Dendritic cell treated with granulocyte-macrophage colony-stimulating factor and Interleukin-4, amounts not matched to agents 40 ng/mL and 50 ng/mL, for 4 days (primary cell): ENCODE data around the gene GLS.
A peak's percentile ranks its signal among the peaks of the same experiment; 100 is the strongest.

Experiments
- H3K27ac Mint-ChIP-seq: one replicate; pipeline ENCODE4 v1.8.0; 2022; ENCODE audit warnings: mild to moderate bottlenecking, mixed read lengths
- H3K27me3 Mint-ChIP-seq: one replicate; pipeline ENCODE4 v1.8.0; 2022; ENCODE audit warnings: mild to moderate bottlenecking, mixed read lengths
- H3K36me3 Mint-ChIP-seq: one replicate; pipeline ENCODE4 v1.8.0; 2022; ENCODE audit warnings: low read depth, mixed read lengths
- H3K4me1 Mint-ChIP-seq: one replicate; pipeline ENCODE4 v1.8.0; 2022; ENCODE audit warnings: low read depth, mixed read lengths
- H3K4me3 Mint-ChIP-seq: one replicate; pipeline ENCODE4 v1.8.0; 2022; ENCODE audit warnings: mild to moderate bottlenecking, moderate library complexity, mixed read lengths
- H3K9me3 Mint-ChIP-seq: one replicate; pipeline ENCODE4 v1.8.0; 2022; ENCODE audit warnings: mixed read lengths
- intact Hi-C: fragments of 100-400 bp; cut with micrococcal nuclease; formaldehyde crosslinking; loops from one replicate; pipeline ENCODE4 v1.15.0; 2022

Gene GLS

DNA sequence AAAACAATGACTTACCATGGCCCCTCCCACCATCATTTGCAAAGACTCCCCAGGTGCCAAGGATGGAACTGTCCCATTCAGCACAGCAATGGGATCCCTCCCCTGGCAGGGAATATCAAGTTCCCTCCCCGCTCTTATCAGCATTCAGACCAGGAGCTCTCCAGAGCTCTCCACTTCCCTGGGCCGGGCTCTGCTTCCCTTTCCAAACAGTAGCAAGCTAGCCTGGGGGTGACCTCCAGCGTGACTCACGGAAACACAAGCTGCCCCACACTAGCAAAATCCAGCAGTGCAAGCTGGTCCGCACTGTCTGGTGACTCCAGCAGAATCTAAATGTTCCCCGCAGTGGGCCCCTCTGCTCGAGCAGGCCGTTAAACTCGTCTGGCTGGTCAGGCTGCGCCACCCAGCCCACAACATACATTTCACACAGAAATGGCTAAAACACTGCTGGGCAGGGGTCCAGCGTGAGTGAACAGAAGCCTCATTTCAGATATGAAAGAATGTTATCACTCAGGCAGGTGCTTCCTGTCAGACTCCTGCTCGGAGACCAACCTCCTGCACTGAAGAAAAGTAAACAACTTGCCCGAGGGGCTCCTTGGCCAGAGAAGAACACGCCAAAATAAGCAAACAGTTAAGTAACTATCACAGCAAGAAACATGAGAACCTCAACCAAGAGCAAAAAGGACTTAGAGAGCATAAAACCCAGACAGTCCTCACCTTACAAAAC lies 99.4 kb downstream of the GLS start:
- Mint-ChIP-seq H3K27me3 (no peaks in the 10 kb centered on the region), H3K27ac (peak overlapping the region; percentile 83), H3K9me3 (no peaks in the 10 kb centered on the region), H3K4me1 (peaks cover 25% of the 10 kb centered on the region), H3K36me3 (peaks cover 100% of the 10 kb centered on the region), H3K4me3 (no peak overlapping the region)
- intact Hi-C loops = loop anchor here (10.0 kb wide), 1 partner anchor 55 kb away; no protein-coding TSS in a partner anchor

DNA sequence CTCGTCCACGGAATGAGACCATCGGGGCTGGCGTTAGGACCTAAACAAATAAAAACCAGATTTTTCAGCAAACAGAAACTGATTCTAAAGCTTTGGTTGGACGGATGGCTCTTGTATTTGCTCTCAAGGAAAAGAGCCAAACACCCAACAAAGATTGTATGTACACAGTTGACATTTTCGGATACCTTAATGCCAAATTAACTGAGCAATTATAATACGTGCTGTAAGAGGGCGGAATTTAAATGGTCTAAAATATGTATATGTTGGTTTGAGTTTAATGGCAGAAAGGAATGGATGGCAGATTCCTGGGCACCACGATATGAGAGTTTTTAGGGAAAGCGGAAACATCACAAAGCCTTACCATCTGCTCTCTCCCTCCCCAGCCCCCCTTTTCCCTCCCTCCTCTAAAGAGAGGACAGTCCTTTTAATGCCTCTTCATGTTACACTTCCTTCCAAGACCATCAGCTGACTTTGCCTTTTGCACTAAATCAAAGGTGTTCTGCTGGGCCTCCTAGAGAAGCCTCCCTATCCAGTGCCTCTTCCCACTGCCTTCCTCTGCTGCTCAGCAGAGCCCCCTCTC lies 100.1 kb downstream of the GLS start:
- peak overlapping the region; percentile 83 for H3K27ac Mint-ChIP-seq
- H3K27me3 Mint-ChIP-seq = no peaks in the 10 kb centered on the region
- peaks cover 25% of the 10 kb centered on the region for H3K4me1 Mint-ChIP-seq
- peaks cover 100% of the 10 kb centered on the region for H3K36me3 Mint-ChIP-seq
- H3K9me3 Mint-ChIP-seq = no peaks in the 10 kb centered on the region
- intact Hi-C loops = no loop called here
- H3K4me3 Mint-ChIP-seq = no peak overlapping the region

DNA sequence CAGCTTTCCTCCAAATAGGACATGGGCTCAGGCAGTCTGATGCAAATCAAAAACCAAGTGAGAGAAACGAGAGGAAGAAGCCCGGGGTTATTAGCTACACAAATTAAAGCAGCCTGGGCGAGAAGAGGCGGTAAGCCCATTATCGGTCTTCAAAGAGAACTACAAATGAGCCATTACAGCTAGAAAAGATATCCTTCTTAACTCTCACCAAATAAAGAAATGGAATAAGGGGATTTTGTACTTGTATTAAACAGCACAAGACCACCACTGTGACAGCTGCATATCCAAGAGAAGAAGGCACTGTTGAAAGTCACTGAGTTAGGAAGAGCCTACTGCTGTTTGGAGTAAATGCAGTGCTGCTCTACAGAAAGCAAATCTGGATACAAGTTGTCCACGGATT lies 100.7 kb downstream of the GLS start:
- Mint-ChIP-seq H3K36me3 (peaks cover 100% of the 10 kb centered on the region), H3K4me3 (no peak overlapping the region), H3K27me3 (no peaks in the 10 kb centered on the region), H3K9me3 (no peaks in the 10 kb centered on the region), H3K4me1 (peaks cover 25% of the 10 kb centered on the region), H3K27ac (peak overlapping the region; percentile 83)
- intact Hi-C loops = no loop called here

DNA sequence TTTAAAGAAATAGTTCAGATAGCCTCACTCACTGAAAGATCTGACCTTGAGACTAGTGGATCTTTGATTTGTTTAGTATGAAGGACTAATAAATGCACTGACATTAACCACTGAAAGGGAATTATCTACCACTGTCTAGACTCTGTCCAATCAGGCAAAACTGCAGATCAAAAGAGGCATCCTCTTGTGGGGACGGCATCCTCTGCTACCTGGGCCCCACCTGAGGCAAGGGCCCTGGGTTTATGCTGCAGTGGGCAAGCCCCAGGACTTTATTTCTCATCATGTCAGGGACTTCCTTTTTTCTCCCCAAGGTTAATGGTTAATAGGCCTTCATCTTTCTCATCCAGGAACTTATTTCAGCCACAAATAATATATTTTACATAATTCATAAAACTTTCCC lies 101.1 kb downstream of the GLS start:
- Mint-ChIP-seq H3K4me1 (peaks cover 25% of the 10 kb centered on the region), H3K27ac (peak overlapping the region; percentile 83), H3K36me3 (peaks cover 100% of the 10 kb centered on the region), H3K27me3 (no peaks in the 10 kb centered on the region), H3K4me3 (no peak overlapping the region), H3K9me3 (no peaks in the 10 kb centered on the region)
- intact Hi-C loops = no loop called here

DNA sequence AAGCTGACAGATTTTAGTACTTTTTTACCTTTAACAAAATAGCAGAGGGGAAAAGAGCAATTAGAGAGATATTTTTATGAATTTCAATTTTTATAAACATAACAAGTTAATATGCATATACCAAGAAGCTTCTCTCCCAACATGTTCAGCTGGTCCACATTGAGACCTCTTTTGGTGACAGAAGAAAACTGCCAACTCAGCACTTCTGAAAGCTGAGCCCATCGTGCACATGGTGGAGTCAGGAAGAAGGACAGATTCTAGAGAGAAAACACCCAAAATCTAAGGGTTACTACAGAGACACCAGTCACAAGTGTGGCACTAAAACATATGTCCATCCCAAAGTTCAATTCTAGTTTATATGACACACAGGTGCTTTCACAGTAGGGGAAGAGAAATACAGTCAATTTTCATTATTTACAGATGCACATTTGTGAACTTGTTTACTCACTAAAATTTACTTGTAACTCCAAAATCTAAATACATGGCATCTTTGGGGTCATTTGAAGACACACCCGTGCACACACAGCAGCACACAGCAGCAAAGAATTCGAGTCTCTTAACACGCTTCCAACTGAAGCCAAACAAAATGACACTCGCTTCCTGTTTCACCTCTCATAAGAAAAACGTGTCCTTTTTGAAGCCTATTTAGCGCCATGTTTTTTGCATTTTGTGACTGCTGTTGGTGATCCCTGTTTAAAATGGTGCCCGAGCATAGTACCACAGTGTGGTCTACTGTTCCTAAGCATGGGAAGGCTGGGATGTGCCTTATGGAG lies 101.8 kb downstream of the GLS start:
- intact Hi-C loops = no loop called here
- H3K9me3 Mint-ChIP-seq = no peaks in the 10 kb centered on the region
- H3K4me3 Mint-ChIP-seq = no peak overlapping the region

DNA sequence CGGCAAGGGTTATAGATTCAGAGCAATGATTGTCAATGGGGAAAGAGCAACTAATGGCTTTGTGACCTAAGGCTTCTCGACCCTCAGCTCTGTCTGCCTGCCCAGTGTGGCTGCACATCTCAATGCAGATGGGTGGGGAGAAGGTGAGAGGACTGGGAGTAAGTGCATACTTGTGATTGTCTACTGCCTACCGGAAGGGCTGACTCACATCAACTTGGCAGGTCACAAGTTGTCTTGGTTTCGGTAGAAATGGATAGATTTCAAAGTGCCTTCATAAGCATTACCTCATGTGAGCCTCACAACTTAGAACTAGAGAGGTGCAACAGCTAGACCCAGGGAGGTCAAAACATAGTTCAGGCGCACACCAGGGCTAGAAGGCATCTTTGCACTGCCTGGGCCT lies 104.0 kb downstream of the GLS start:
- Mint-ChIP-seq H3K9me3 (no peaks in the 10 kb centered on the region), H3K4me1 (peaks cover 17% of the 10 kb centered on the region), H3K27me3 (no peaks in the 10 kb centered on the region), H3K27ac (no peak overlapping the region), H3K36me3 (peaks cover 99% of the 10 kb centered on the region), H3K4me3 (no peak overlapping the region)
- intact Hi-C loops = no loop called here

More for the DNA sequence above, 101.8 kb downstream of the GLS start:
- Mint-ChIP-seq H3K27ac (no peak overlapping the region), H3K27me3 (no peaks in the 10 kb centered on the region), H3K4me1 (peaks cover 24% of the 10 kb centered on the region), H3K36me3 (peaks cover 99% of the 10 kb centered on the region)

DNA sequence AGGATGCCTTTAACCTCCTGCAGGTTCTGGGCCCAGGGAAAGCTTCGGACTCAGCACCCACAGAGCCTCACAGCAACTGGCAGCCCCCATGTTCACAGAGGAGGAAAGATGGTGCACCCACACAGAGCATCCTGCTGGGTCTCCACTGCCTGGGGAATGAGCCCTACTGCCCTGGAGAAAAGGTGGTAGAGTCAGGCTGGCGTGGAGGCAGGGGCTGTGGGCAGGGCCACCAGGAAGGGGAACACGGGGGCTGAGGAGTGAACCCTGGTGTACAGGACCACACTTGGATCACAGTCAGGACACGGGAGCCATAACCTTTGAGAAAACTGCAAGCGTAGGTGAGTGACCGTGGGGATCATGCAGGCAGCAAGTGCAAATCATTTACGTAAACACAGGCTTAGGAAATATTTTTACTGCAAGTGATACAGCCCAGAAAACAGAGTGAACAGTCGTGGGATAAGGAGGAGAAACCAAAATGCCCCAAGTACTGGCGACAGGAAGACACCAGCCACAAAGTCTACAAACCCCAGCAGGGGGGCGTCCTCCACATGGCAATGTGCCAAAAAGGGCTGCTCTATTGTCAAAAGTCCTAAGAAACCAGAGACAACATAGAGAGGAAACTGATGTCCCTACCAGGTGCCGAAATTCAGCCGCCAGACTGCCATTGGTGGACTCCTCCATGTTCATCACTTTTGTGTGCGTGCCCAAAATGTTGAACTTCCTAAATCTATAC lies 105.8 kb downstream of the GLS start:
- Mint-ChIP-seq H3K9me3 (no peaks in the 10 kb centered on the region), H3K27me3 (no peaks in the 10 kb centered on the region), H3K27ac (peak overlapping the region; percentile 72), H3K4me3 (no peak overlapping the region), H3K4me1 (no peaks in the 10 kb centered on the region), H3K36me3 (peaks cover 99% of the 10 kb centered on the region)
- intact Hi-C loops = loop anchor here (5.0 kb wide), 1 partner anchor 79 kb away; no protein-coding TSS in a partner anchor

DNA sequence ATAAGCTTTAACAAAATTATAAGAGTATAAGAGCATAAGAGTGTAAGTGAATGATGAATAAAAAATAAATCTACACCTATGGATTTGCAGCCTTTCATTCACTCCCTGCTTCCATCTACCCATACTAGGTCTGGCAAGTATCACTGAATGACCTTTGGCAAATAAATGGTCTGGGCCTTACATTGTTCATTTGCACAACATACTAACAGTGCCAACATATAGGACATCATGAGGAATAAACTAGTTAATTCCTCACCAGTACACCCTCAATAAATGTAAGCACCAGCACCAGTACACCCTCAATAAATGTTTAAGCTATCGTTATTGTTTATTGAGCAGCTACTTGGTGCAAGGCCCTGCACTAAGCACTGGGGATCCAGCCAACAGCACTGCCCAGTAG lies 106.5 kb downstream of the GLS start:
- peaks cover 99% of the 10 kb centered on the region for H3K36me3 Mint-ChIP-seq
- H3K4me1 Mint-ChIP-seq = no peaks in the 10 kb centered on the region
- no peaks in the 10 kb centered on the region for H3K27me3 Mint-ChIP-seq
- H3K9me3 Mint-ChIP-seq = no peaks in the 10 kb centered on the region
- intact Hi-C loops = loop anchor here (5.0 kb wide), 1 partner anchor 80 kb away; no protein-coding TSS in a partner anchor
- H3K27ac Mint-ChIP-seq = no peak overlapping the region
- H3K4me3 Mint-ChIP-seq = no peak overlapping the region

DNA sequence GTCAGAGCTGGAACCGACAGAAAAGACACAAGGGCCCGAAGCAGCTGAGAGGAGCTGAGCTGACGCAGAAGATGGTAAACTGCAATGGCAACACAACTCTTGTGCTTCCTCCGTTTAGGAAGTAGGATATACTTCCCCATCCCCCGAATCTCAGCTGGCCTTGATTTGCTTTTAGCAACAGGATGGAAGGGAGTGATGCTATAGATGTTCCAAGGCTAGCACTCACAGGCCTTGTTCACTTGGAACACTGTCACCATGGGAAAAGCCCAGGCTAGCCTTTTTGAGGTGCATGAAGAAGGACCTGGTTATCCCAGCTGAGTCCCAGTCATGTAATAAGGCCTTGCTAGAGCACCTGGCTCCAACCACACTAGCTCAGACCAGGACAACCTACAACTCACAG lies 107.3 kb downstream of the GLS start:
- intact Hi-C loops = loop anchor here (5.0 kb wide), 1 partner anchor 81 kb away; no protein-coding TSS in a partner anchor
- no peaks in the 10 kb centered on the region for H3K4me1 Mint-ChIP-seq
- peaks cover 99% of the 10 kb centered on the region for H3K36me3 Mint-ChIP-seq

DNA sequence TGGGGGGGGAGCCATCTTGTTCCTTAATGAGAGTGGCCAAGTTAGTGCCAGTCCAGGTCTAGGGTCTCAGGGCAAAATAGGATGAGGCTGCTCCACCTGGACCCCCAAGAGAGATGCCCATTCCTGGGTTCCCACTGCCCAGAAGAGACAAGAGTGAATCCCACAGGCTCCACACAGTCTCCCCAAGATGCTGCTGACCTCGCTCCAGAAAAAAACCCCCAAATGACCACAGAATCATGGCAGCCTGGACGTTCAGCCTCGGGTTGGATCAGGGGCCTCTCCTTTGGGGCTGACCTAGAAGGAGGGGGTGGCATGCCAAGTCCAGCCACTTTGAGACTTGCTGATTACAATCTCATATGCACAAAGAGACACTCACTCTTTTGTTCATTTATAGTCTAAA lies 108.3 kb downstream of the GLS start:
- no peak overlapping the region for H3K4me3 Mint-ChIP-seq
- H3K36me3 Mint-ChIP-seq = peaks cover 99% of the 10 kb centered on the region
- intact Hi-C loops = loop anchor here (5.0 kb wide), 1 partner anchor 82 kb away; no protein-coding TSS in a partner anchor
- no peaks in the 10 kb centered on the region for H3K4me1 Mint-ChIP-seq
- no peak overlapping the region for H3K27ac Mint-ChIP-seq
- no peaks in the 10 kb centered on the region for H3K9me3 Mint-ChIP-seq
- H3K27me3 Mint-ChIP-seq = no peaks in the 10 kb centered on the region

More for the DNA sequence above, 107.3 kb downstream of the GLS start:
- Mint-ChIP-seq H3K9me3 (no peaks in the 10 kb centered on the region), H3K27ac (no peak overlapping the region), H3K4me3 (no peak overlapping the region), H3K27me3 (no peaks in the 10 kb centered on the region)

DNA sequence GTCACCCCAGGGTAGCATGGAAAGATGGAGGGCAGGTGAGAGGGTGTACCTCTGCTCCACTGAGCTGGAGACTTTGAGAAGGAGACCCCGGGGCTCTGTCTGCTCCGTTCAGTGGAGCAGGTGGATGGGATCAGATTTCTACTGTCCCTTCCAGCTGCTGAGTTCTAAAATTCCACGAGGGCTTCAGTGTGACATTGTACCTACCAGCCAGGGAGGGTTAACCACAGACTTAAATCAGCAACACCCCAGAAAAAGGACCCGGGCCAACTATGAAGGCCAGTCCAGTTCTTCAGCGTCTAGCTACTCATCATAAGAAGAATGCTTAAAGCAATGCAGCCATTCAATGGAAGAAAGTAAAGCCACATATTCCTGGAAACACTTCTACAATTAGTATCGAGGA lies 109.5 kb downstream of the GLS start:
- H3K9me3 Mint-ChIP-seq = no peaks in the 10 kb centered on the region
- peaks cover 99% of the 10 kb centered on the region for H3K36me3 Mint-ChIP-seq
- H3K27ac Mint-ChIP-seq = no peak overlapping the region
- H3K4me3 Mint-ChIP-seq = no peak overlapping the region
- intact Hi-C loops = no loop called here
- no peaks in the 10 kb centered on the region for H3K27me3 Mint-ChIP-seq
- H3K4me1 Mint-ChIP-seq = peaks cover 2% of the 10 kb centered on the region

DNA sequence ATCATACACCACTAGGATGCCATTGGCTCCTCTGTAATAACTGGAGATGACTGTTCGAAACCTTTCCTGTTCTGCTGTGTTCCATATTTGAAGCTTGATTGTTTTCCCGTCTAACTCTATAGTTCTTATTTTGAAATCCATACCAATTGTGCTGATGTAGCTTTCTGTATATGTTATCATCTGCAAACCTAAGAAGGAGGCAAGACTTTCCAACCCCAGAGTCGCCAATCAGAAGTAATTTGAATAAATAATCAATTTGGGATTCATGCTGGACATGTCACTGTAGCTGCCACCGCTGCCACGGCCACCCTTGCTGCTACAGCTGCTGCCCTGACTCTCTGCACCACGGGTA lies 112.6 kb downstream of the GLS start:
- peaks cover 31% of the 10 kb centered on the region for H3K4me1 Mint-ChIP-seq

DNA sequence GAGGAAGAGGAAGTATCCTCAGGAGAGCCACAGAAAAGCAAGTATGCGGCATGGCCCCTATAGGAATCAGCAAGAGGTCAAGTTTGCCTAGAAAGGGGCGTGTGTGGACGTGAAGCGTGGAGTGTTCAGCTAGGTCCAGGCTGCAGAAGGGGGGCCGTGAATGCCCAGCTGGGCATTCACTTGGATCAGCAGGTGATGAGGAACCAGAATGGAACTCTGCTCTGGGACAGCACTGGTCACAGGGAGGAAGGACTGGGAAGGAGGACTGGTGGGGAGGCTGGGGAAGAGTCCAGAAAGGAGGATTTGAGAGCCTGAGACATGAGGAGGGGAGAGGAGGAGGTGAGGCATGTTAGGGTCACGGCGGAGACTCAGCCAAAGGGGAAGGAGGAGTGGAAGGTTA lies 113.5 kb downstream of the GLS start:
- Mint-ChIP-seq H3K9me3 (no peaks in the 10 kb centered on the region), H3K4me1 (peaks cover 31% of the 10 kb centered on the region), H3K4me3 (no peak overlapping the region), H3K27me3 (no peaks in the 10 kb centered on the region), H3K36me3 (peaks cover 100% of the 10 kb centered on the region), H3K27ac (peak overlapping the region; percentile 44)
- intact Hi-C loops = no loop called here

More for the DNA sequence above, 112.6 kb downstream of the GLS start:
- Mint-ChIP-seq H3K27me3 (no peaks in the 10 kb centered on the region), H3K36me3 (peaks cover 100% of the 10 kb centered on the region), H3K9me3 (no peaks in the 10 kb centered on the region), H3K4me3 (no peak overlapping the region), H3K27ac (no peak overlapping the region)
- intact Hi-C loops = no loop called here
